Measurements from ENCODE around the gene HS3ST1.

HS3ST1 gene

GRCh38 chr4:11431111-11431510 lies 2.4 kb upstream of the HS3ST1 start:
- no peak for DNase-seq

- no peak for DNase-seq
Measured at GRCh38 chr4:11430536-11430935, 1.8 kb upstream of the HS3ST1 start.

GRCh38 chr4:11429699-11430045 lies 978 bp upstream of the HS3ST1 start:
- no peak for DNase-seq

GRCh38 chr4:11428899-11429698 lies 405 bp upstream of the HS3ST1 start:
- DNase-seq = peak; percentile 73

GRCh38 chr4:11427121-11427996 lies 1.3 kb downstream of the HS3ST1 start:
- DNase-seq = no peak

GRCh38 chr4:11426731-11427120 lies 2.0 kb downstream of the HS3ST1 start:
- DNase-seq = no peak

- DNase-seq = no peak
Measured at GRCh38 chr4:11426003-11426402, 2.7 kb downstream of the HS3ST1 start.

GRCh38 chr4:11424856-11425255 lies 3.8 kb downstream of the HS3ST1 start:
- no peak for DNase-seq

DNA sequence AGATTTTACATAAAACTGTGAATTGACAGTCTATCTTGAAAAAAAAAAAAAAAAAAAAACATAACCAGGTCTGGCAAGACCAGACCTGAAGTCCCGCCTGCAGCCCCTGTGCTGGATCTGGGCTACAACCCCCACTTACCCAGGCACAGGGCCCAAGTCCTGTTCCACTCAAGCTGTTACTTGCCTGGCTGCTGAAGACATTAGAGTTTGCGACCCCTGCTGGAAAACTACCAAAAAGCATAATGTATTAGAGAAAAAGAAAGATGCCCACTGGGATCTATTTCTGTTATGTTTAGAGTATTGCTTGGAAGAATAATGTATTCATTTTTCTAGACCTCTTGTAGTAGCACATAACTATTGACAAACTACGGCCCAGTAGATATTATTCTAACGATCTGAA lies 4.7 kb downstream of the HS3ST1 start:
- DNase-seq = peak; percentile 44

GRCh38 chr4:11423465-11423864 lies 5.2 kb downstream of the HS3ST1 start:
- DNase-seq = no peak

DNA sequence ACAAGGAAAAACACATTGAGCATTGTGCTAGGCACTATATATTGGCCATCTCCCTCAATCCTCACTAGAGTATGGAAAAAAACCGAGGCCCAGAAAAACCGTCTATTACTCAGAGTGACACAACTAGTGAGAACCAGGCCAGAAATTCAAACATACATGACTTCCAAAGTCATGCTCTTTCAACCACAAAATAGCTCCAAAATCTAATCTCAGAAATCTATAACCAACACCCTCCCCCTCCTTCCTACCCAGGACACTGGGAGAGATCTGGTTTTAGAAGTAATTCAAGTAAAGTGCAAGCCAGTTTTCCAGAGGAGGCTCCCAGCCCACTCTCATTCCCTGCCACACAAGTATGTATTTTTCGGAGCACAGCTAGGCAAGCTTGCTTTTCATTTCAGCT lies 7.6 kb downstream of the HS3ST1 start:
- no peak for DNase-seq

DNA sequence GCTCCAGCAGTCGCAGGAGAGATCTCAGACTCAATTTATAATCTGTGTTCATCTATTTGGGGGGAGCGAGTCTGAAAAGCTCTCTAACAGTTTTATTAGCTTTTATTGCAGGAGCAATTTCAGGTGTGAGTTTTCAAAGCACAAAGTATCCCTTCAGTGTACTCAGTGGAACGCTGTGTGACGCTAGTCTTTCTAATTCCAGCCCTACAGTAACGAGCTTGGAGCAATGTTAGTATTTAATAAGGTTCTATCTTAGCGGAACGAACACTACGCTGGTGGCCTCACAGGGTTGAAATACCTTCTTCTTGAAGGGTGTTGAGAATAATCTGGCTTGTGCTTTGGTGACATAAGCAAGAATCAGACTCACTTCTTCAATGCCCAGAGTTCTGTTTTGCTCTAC lies 8.4 kb downstream of the HS3ST1 start:
- DNase-seq = no peak

DNA sequence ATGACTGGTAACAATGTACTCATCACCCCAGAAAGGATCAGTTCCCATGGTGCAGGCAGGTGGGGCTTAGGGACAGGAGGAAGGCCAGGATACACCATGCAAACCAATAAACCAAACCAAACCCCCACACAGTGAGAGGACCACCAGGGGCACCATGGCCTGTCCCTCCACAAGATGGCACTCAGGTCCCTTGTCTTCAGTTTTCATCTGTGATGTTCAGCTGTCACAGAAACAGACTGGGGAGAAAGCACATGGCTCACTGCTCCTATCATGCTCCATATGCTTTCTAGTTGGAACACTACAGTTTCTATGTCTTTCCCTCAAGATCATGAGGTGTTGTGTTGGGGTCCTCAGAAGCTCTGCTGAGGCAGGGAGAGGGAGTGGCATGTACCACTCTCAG lies 10.1 kb downstream of the HS3ST1 start:
- DNase-seq = no peak

DNA sequence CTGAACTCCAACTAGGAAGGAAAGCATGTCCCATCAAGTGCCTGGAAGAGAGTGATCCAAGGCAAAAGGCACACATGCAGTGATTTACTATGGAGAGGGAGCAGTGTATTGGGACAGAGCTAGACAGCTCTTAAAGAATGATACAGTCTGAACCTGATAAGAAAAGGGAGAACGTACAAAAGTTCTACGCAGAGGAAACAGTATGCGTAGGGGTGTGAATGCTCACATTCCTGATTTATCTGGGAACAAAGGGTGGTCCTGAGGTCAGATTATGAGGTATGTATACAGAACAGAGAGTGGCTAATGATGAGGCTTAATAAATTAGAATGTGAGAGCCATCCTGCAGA lies 12.0 kb downstream of the HS3ST1 start:
- no peak for DNase-seq

DNA sequence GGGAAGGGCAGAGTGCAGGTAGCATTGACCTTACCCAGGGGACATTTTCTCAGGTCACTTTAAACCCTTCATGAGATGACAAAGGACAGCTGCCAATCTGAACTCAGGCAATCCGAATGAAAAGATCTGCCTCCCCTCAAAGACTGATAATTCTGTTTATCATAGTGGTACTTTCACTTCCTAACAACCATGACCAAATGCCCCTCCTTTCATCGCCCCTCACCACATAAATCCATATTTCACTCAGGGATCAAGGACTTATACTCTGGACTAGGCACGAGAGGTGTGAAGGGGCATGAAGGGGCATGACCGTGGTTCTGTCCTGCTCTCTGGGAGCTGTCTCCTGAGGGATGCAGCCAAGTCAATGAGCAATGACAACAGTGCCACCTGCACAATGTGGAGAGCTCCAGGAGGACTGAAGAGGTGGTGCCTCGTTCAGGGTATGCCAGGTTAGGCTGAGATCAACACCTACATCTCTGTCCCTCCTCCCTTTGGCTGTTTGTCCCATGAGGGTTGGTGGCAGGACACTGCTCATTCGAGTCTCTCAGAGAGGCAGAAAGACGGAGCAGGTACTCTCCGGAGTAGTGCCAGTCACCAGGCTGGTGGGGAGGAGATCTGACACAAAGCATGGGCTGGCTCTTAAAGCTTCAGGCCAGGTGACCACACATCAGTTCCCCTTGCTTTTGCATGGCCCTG lies 12.5 kb downstream of the HS3ST1 start:
- DNase-seq = no peak

GRCh38 chr4:11415409-11416070 lies 13.2 kb downstream of the HS3ST1 start:
- DNase-seq = no peak

- DNase-seq = no peak
Measured at GRCh38 chr4:11412211-11412610, 16.5 kb downstream of the HS3ST1 start.

DNA sequence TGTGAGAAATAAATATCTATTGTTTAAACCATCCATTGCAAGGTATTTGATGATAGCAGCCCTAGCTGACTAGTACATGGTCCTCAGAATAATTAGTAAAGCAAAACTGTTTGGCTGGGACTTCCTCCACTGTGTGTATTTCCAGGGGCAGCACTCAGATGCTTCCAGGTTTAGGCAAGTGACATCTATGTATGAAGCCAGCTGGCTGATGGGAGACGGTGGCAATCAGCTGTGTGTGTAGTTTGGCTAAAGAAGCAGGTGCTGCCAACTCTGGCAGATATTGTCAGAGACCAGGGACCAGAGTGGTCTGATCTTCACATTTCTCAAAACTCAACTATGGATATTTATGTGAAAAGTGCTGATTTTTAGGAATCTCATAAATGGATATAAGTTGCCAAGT lies 19.1 kb downstream of the HS3ST1 start:
- DNase-seq = no peak

GRCh38 chr4:11408233-11408967 lies 20.3 kb downstream of the HS3ST1 start:
- DNase-seq = peak; percentile 23

GRCh38 chr4:11407551-11407950 lies 21.1 kb downstream of the HS3ST1 start:
- DNase-seq = no peak

- DNase-seq = no peak
Measured at GRCh38 chr4:11404431-11404830, 24.3 kb downstream of the HS3ST1 start.

GRCh38 chr4:11402192-11402591 lies 26.5 kb downstream of the HS3ST1 start:
- no peak for DNase-seq
